PC-9 (cell line): Measurements from ENCODE around the gene SNX13. TPM values are rescaled to one million over a fixed set of nuclear protein-coding genes. Genes with fewer than 3 reads are reported as not detected.
A peak's percentile ranks its signal among the peaks of the same experiment; 100 is the strongest.

ENCODE experiments used
- BruUV-seq: library from RNA; stranded (reverse); fragments of 400-500 nt; replicated peaks from 2 replicates; lab custom pipeline; 2021; lab: Mats Ljungman, UMichigan
- CTCF ChIA-PET: fragments of 300-600 bp; sonication (Branson Sonifier 250); formaldehyde crosslinking; loops from one replicate; lab custom pipeline; 2022; ENCODE audit warnings: antibody characterized with exemption; lab: Charles Lee
- POLR2A ChIA-PET: fragments of 300-600 bp; sonication (Branson Sonifier 250); formaldehyde crosslinking; loops from one replicate; lab custom pipeline; 2022; ENCODE audit warnings: antibody characterized with exemption; ENCODE audit not compliant: unreplicated experiment; lab: Charles Lee
- DNase-seq, 2 experiments: peaks; one replicate each; pipeline versions ENCODE4 v3.0.0 to v3.0.0-alpha.2; 2015 to 2022; ENCODE audit warnings: mixed read lengths in 1 of 2
- H2AFZ ChIP-seq: fragments of 200-600 bp; sonication (generic); 2 replicates; pipeline ENCODE4 v1.8.1; 2017; ENCODE audit warnings: antibody characterized with exemption
- H3F3A ChIP-seq: fragments of 200-600 bp; sonication (generic); 2 replicates; pipeline ENCODE4 v1.8.1; 2017; ENCODE audit warnings: antibody characterized with exemption, mild to moderate bottlenecking, low read depth; ENCODE audit not compliant: insufficient read depth
- H3K27ac ChIP-seq: fragments of 200-600 bp; sonication (generic); 2 replicates; pipeline ENCODE4 v1.6.1; 2016; ENCODE audit warnings: mixed run types
- H3K27me3 ChIP-seq: fragments of 200-600 bp; sonication (generic); 2 replicates; pipeline ENCODE4 v1.6.1; 2016; ENCODE audit warnings: low read depth, mixed run types; ENCODE audit not compliant: insufficient read depth
- H3K36me3 ChIP-seq: fragments of 200-600 bp; sonication (generic); 2 replicates; pipeline ENCODE4 v1.6.1; 2016; ENCODE audit warnings: low read depth, mixed run types
- H3K4me1 ChIP-seq: fragments of 200-600 bp; sonication (generic); replicated peaks from 2 replicates; pipeline ENCODE4 v1.6.1; 2016; ENCODE audit warnings: mixed run types; ENCODE audit not compliant: insufficient read depth
- H3K4me2 ChIP-seq: fragments of 200-600 bp; sonication (generic); 2 replicates; pipeline ENCODE4 v1.6.1; 2017; ENCODE audit warnings: mixed run types
- H3K4me3 ChIP-seq: fragments of 200-600 bp; sonication (generic); 2 replicates; pipeline ENCODE4 v1.6.1; 2016; ENCODE audit warnings: mixed run types
- H3K79me2 ChIP-seq: fragments of 200-600 bp; sonication (generic); 2 replicates; pipeline ENCODE4 v1.6.1; 2017; ENCODE audit warnings: low read depth, mixed run types
- H3K9me2 ChIP-seq: fragments of 200-600 bp; sonication (generic); 2 replicates; pipeline ENCODE4 v1.8.1; 2017; ENCODE audit warnings: mild to moderate bottlenecking; ENCODE audit not compliant: insufficient read depth
- H3K9me3 ChIP-seq: fragments of 200-600 bp; sonication (generic); 2 replicates; pipeline ENCODE4 v1.8.1; 2016; ENCODE audit warnings: low read depth; ENCODE audit not compliant: insufficient read depth
- H4K20me1 ChIP-seq: fragments of 200-600 bp; sonication (generic); 2 replicates; pipeline ENCODE4 v1.8.1; 2017; ENCODE audit not compliant: insufficient read depth
- CTCF ChIP-seq: fragments of 200-600 bp; sonication (generic); conservative IDR thresholded peaks from 2 replicates; pipeline ENCODE4 v1.6.1; 2017; ENCODE audit warnings: mixed run types, antibody characterized with exemption, mild to moderate bottlenecking, moderate library complexity
- EZH2 ChIP-seq: fragments of 200-600 bp; sonication (generic); IDR thresholded peaks from 2 replicates; pipeline ENCODE4 v1.8.0; 2017; ENCODE audit warnings: antibody characterized with exemption, low read depth
- intact Hi-C: fragments of 100-400 bp; cut with micrococcal nuclease; formaldehyde crosslinking; loops from one replicate; pipeline ENCODE4 v1.10.0; 2022; ENCODE audit not compliant: unreplicated experiment
- total RNA-seq: library from RNA; stranded (reverse); gene quantifications from 2 replicates; pipeline ENCODE4 v1.2.3, GENCODE V29; 2021

The SNX13 gene
- total RNA-seq, 1 experiment from 2014 or later = 56.3 TPM

GRCh38 chr7:17829001-17829400 lies 111.3 kb downstream of the SNX13 start:
- no TSS peak for BruUV-seq
- H3K9me3 ChIP-seq = peaks cover 6% of the 10 kb centered on the region; the same call in 1 of the 2 replicates
- H4K20me1 ChIP-seq = no peaks in the 10 kb centered on the region
- H3K9me2 ChIP-seq = peaks cover 5% of the 10 kb centered on the region; the same call in 1 of the 2 replicates
- H2AFZ ChIP-seq = no peak overlapping the region
- peak overlapping the region; percentile 28 for H3K27ac ChIP-seq
- intact Hi-C loops = no loop called here
- no peaks in the 10 kb centered on the region; the same call in 1 of the 2 replicates for H3F3A ChIP-seq
- peak in 1 of 2 experiments; percentile 61 for DNase-seq
- ChIA-PET CTCF (no interaction called here), POLR2A (no interaction called here)
- peaks cover 24% of the 10 kb centered on the region; the same call in 1 of the 2 replicates for H3K36me3 ChIP-seq
- H3K4me1 ChIP-seq = peaks cover 13% of the 10 kb centered on the region
- H3K27me3 ChIP-seq = no peaks in the 10 kb centered on the region
- TF ChIP-seq EZH2 = no peak
- TF ChIP-seq CTCF = no peak
- peak overlapping the region; percentile 1; the same call in 1 of the 2 replicates for H3K4me2 ChIP-seq
- H3K79me2 ChIP-seq = no peaks in the 10 kb centered on the region
- H3K4me3 ChIP-seq = no peak overlapping the region

- H3K9me2 ChIP-seq = no peaks in the 10 kb centered on the region
- H4K20me1 ChIP-seq = no peaks in the 10 kb centered on the region; the same call in 1 of the 2 replicates
- H3K4me1 ChIP-seq = no peaks in the 10 kb centered on the region
- H3K27me3 ChIP-seq = no peaks in the 10 kb centered on the region
- TF ChIP-seq EZH2 (no peak), CTCF (no peak)
- H3K9me3 ChIP-seq = no peaks in the 10 kb centered on the region
- CTCF ChIA-PET = no interaction called here
- POLR2A ChIA-PET = no interaction called here
- no peak overlapping the region for H3K4me2 ChIP-seq
- H2AFZ ChIP-seq = no peak overlapping the region
- no peak for DNase-seq
- no peaks in the 10 kb centered on the region for H3F3A ChIP-seq
- BruUV-seq = no TSS peak
- no peak overlapping the region for H3K27ac ChIP-seq
- H3K79me2 ChIP-seq = no peaks in the 10 kb centered on the region
- no peak overlapping the region for H3K4me3 ChIP-seq
- intact Hi-C loops = no loop called here
- peaks cover 20% of the 10 kb centered on the region; the same call in 1 of the 2 replicates for H3K36me3 ChIP-seq
These were observed 117.6 kb downstream of the SNX13 start for GRCh38 chr7:17822547-17823173.

GRCh38 chr7:17816903-17817302 lies 123.4 kb downstream of the SNX13 start:
- no peak for TF ChIP-seq CTCF
- no peak for TF ChIP-seq EZH2
- no peaks in the 10 kb centered on the region for H3K79me2 ChIP-seq
- intact Hi-C loops = no loop called here
- no peak overlapping the region for H3K4me3 ChIP-seq
- H3K27me3 ChIP-seq = no peaks in the 10 kb centered on the region
- no peak overlapping the region for H3K27ac ChIP-seq
- peaks cover 9% of the 10 kb centered on the region; the same call in 1 of the 2 replicates for H3K9me3 ChIP-seq
- peaks cover 29% of the 10 kb centered on the region for H3K36me3 ChIP-seq
- POLR2A ChIA-PET = no interaction called here
- H3F3A ChIP-seq = no peaks in the 10 kb centered on the region
- no peaks in the 10 kb centered on the region; the same call in 1 of the 2 replicates for H4K20me1 ChIP-seq
- H3K9me2 ChIP-seq = no peaks in the 10 kb centered on the region
- H3K4me1 ChIP-seq = no peaks in the 10 kb centered on the region
- CTCF ChIA-PET = no interaction called here
- no peak for DNase-seq
- no peak overlapping the region for H2AFZ ChIP-seq
- no TSS peak for BruUV-seq
- H3K4me2 ChIP-seq = no peak overlapping the region
